ENCODE data around the gene ARID1B.

DNA sequence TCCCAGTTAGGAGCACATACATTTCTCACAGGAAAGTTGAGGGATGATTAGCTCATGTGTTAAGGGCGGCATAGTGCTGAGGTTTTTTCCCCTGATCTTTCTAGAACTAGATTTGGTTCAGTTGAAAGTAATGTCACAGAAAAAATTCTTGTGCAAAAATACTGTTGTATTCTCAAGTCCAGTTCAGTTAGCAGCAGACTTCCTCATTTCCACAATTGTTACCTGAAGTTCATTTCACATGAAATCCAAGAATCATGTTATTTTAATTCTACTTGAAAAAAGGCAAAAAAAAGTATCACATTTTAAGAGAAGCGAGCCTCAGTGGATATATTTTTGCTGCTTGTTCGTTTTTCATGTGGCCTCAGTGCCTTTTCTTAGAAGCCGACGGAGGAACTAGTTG, 318.4 kb downstream of the ARID1B start:
- TF ChIP-seq, protein P1, sequence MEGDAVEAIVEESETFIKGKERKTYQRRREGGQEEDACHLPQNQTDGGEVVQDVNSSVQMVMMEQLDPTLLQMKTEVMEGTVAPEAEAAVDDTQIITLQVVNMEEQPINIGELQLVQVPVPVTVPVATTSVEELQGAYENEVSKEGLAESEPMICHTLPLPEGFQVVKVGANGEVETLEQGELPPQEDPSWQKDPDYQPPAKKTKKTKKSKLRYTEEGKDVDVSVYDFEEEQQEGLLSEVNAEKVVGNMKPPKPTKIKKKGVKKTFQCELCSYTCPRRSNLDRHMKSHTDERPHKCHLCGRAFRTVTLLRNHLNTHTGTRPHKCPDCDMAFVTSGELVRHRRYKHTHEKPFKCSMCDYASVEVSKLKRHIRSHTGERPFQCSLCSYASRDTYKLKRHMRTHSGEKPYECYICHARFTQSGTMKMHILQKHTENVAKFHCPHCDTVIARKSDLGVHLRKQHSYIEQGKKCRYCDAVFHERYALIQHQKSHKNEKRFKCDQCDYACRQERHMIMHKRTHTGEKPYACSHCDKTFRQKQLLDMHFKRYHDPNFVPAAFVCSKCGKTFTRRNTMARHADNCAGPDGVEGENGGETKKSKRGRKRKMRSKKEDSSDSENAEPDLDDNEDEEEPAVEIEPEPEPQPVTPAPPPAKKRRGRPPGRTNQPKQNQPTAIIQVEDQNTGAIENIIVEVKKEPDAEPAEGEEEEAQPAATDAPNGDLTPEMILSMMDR (IDR thresholded peaks at IDR 0.05): no peak
- no peak for TF ChIP-seq EZH2 (IDR thresholded peaks at IDR 0.05; ENCODE audit: borderline replicate concordance, insufficient read depth, low read depth, low read length, poor library complexity, severe bottlenecking)
